B cell (primary cell): Measurements from ENCODE around the gene SYT3. TPM values are rescaled to one million over a fixed set of nuclear protein-coding genes. Genes with fewer than 3 reads are reported as not detected.
"Not testable (repeated sequence)": the region's sequence is repeated elsewhere in the genome, so short reads cannot be mapped to it uniquely, and the experiment has no call there.

Source experiments
- ATAC-seq: fragments of 200-7000 bp; cut with Tn5 transposase; one replicate; pipeline ENCODE4 v1.10.0; 2021; ENCODE audit warnings: low read depth, mild to moderate bottlenecking, moderate number of reproducible peaks, moderate library complexity
- CTCF ChIA-PET: fragments of 350-600 bp; sonication (Branson Sonifier 250); formaldehyde crosslinking; loops from one replicate; lab custom pipeline; 2021; ENCODE audit warnings: antibody characterized with exemption, inconsistent platforms; lab: Charles Lee
- POLR2A ChIA-PET: fragments of 350-600 bp; sonication (Branson Sonifier 250); formaldehyde crosslinking; loops from one replicate; lab custom pipeline; 2021; ENCODE audit warnings: antibody characterized with exemption; lab: Charles Lee
- DNase-seq: peaks from one replicate; pipeline ENCODE4 v3.0.0; 2013
- H2AFZ ChIP-seq: 2 replicates; pipeline ENCODE4 v1.6.1; 2012; ENCODE audit warnings: mild to moderate bottlenecking, low read depth, low read length; ENCODE audit not compliant: insufficient read depth, poor library complexity, severe bottlenecking
- H3K27ac ChIP-seq, 2 donors: 1 replicate in 1 of 2; 2 replicates in 1 of 2; pipeline ENCODE4 v1.5.1; 2012 to 2013; ENCODE audit warnings: low read length in 2 of 2, mild to moderate bottlenecking in 2 of 2, moderate library complexity in 1 of 2
- H3K27me3 ChIP-seq, 4 experiments: fragments of 200-600 bp in 1 of 4; sonication (generic) in 1 of 4; replicated peaks in 1 of 4; 1 replicate in 2 of 4; 2 replicates in 2 of 4; pipeline versions ENCODE4 v1.6.1 to v1.7.0; 2013 to 2016; ENCODE audit warnings: low read length in 3 of 4, mild to moderate bottlenecking in 2 of 4, mixed read lengths in 1 of 4, moderate library complexity in 1 of 4; ENCODE audit not compliant: insufficient read depth in 4 of 4, control insufficient read depth in 3 of 4; ENCODE audit errors: control extremely low read depth in 1 of 4
- H3K36me3 ChIP-seq, 2 experiments: replicated peaks in 1 of 2; 1 replicate in 1 of 2; 2 replicates in 1 of 2; pipeline versions ENCODE4 v1.6.1 to v1.7.1; 2013; ENCODE audit warnings: low read length in 1 of 2; ENCODE audit not compliant: insufficient read depth in 2 of 2, control insufficient read depth in 1 of 2; ENCODE audit errors: control extremely low read depth in 1 of 2, extremely low read depth in 1 of 2
- H3K4me1 ChIP-seq, 2 donors: fragments of 200-600 bp in 1 of 2; sonication (generic) in 1 of 2; 1 replicate in 1 of 2; 2 replicates in 1 of 2; pipeline versions ENCODE4 v1.5.1 to v1.6.1; 2013 to 2017; ENCODE audit warnings: low read length in 2 of 2; ENCODE audit not compliant: control insufficient read depth in 2 of 2, insufficient read depth in 2 of 2
- H3K4me2 ChIP-seq: replicated peaks from 2 replicates; pipeline ENCODE3; 2012; ENCODE audit warnings: mild to moderate bottlenecking, low read depth, low read length; ENCODE audit not compliant: poor library complexity, severe bottlenecking
- H3K4me3 ChIP-seq, 5 experiments: fragments of 200-600 bp in 1 of 5; sonication (generic) in 1 of 5; 1 replicate in 3 of 5; 2 replicates in 2 of 5; pipeline versions ENCODE4 v1.5.1 to v1.7.0; 2011 to 2016; ENCODE audit warnings: low read length in 4 of 5, mild to moderate bottlenecking in 4 of 5, low read depth in 2 of 5, control low read depth in 1 of 5, moderate library complexity in 1 of 5; ENCODE audit not compliant: insufficient read depth in 1 of 5; ENCODE audit errors: control extremely low read depth in 1 of 5, extremely low read depth in 1 of 5
- H3K79me2 ChIP-seq: fragments of 200-600 bp; sonication (generic); one replicate; pipeline ENCODE4 v1.6.0; 2016; ENCODE audit warnings: low read length; ENCODE audit not compliant: control insufficient read depth, insufficient read depth
- H3K9ac ChIP-seq: fragments of 200-600 bp; sonication (generic); 2 replicates; pipeline ENCODE4 v1.6.1; 2017; ENCODE audit warnings: mild to moderate bottlenecking, low read length, moderate library complexity
- H3K9me3 ChIP-seq, 3 donors: one replicate each; pipeline versions ENCODE4 v1.6.1 to v1.7.1; 2013; ENCODE audit warnings: low read length in 2 of 3; ENCODE audit not compliant: control insufficient read depth in 2 of 3, insufficient read depth in 1 of 3; ENCODE audit errors: control extremely low read depth in 1 of 3
- H4K20me1 ChIP-seq: 2 replicates; pipeline ENCODE4 v1.6.0; 2012; ENCODE audit warnings: mild to moderate bottlenecking, low read length; ENCODE audit not compliant: insufficient read depth, control insufficient read depth, poor library complexity, severe bottlenecking
- H3K27ac Mint-ChIP-seq: one replicate; pipeline ENCODE4 v1.8.0; 2021; ENCODE audit warnings: mixed read lengths
- H3K27me3 Mint-ChIP-seq: one replicate; pipeline ENCODE4 v1.8.0; 2021; ENCODE audit warnings: mixed read lengths
- H3K4me1 Mint-ChIP-seq: one replicate; pipeline ENCODE4 v1.8.0; 2021; ENCODE audit warnings: mixed read lengths
- H3K4me3 Mint-ChIP-seq: one replicate; pipeline ENCODE4 v1.8.0; 2021; ENCODE audit warnings: mixed read lengths
- H3K9me3 Mint-ChIP-seq: one replicate; pipeline ENCODE4 v1.8.0; 2022; ENCODE audit warnings: mixed read lengths; ENCODE audit not compliant: insufficient read depth
- EZH2 ChIP-seq: IDR thresholded peaks from 2 replicates; pipeline ENCODE4 v1.6.1; 2012; ENCODE audit warnings: borderline replicate concordance, low read depth, mild to moderate bottlenecking, moderate library complexity, low read length; ENCODE audit not compliant: insufficient read depth, poor library complexity, severe bottlenecking
- WGBS: methylation state at CpG from one replicate; pipeline ENCODE4 v1.1.5; 2013; ENCODE audit warnings: missing lambda C conversion rate; ENCODE audit not compliant: insufficient coverage; 5-methylcytosine and 5-hydroxymethylcytosine counted together
- intact Hi-C: fragments of 100-400 bp; cut with micrococcal nuclease; formaldehyde crosslinking; loops from one replicate; pipeline ENCODE4 v1.10.0; 2022
- polyA plus RNA-seq: library from polyadenylated mRNA; depleted of rRNA; stranded (reverse); fragments of >200 nt; gene quantifications from 2 replicates; pipeline ENCODE4 v1.2.3, GENCODE V29; 2012
- total RNA-seq, 2 donors: library from RNA; stranded (reverse); fragments of 120-200 nt in 1 of 2; gene quantifications; 1 replicate in 1 of 2; 2 replicates in 1 of 2; pipeline versions ENCODE4 v1.2.3 to v1.2.4, GENCODE V29; 2013 to 2022
- TF ChIP-seq, protein P1 (sequence below): fragments of 200-600 bp; IDR thresholded peaks from one replicate; pipeline ENCODE4 v1.8.0; 2022; ENCODE audit warnings: antibody characterized with exemption, mild to moderate bottlenecking

The SYT3 gene
- total and polyA plus RNA-seq, 2 donors (not counting 1 experiment from before 2014, with no cell fraction given): 0.09 to 0.17 TPM

DNA sequence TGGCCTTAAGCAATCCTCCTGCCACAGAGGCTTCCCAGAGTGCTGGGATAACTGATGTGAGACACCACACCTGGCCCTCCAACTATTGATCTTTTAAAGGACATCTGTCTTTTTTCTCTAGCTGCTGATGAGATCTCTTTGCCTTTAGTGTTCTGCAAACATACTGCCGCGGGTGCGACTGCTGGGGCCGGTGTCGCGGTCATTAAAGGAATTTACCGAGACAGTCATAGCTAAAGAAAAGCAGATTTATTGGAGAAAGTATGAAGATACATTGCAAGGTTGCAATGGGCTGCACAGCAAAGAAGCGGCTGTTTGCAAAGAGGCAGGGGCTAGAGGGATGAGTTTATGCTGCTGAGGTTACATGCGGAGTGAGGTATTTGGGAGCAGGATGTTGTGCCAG lies 40.3 kb downstream of the SYT3 start:
- H3K36me3 ChIP-seq: no peaks in the 10 kb centered on the region
- DNase-seq (no peak), ATAC-seq (no peak)
- peaks cover 0 to 3% (median 0%) of the 10 kb centered on the region in 3 donors for H3K9me3 ChIP-seq
- H3K27me3 ChIP-seq: peaks cover 0 to 21% (median 4%) of the 10 kb centered on the region in 4 experiments
- no peak for TF ChIP-seq EZH2
- TF ChIP-seq, protein P1, sequence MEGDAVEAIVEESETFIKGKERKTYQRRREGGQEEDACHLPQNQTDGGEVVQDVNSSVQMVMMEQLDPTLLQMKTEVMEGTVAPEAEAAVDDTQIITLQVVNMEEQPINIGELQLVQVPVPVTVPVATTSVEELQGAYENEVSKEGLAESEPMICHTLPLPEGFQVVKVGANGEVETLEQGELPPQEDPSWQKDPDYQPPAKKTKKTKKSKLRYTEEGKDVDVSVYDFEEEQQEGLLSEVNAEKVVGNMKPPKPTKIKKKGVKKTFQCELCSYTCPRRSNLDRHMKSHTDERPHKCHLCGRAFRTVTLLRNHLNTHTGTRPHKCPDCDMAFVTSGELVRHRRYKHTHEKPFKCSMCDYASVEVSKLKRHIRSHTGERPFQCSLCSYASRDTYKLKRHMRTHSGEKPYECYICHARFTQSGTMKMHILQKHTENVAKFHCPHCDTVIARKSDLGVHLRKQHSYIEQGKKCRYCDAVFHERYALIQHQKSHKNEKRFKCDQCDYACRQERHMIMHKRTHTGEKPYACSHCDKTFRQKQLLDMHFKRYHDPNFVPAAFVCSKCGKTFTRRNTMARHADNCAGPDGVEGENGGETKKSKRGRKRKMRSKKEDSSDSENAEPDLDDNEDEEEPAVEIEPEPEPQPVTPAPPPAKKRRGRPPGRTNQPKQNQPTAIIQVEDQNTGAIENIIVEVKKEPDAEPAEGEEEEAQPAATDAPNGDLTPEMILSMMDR: no peak
- H3K79me2 ChIP-seq: no peaks in the 10 kb centered on the region
- intact Hi-C loops: no loop called here
- Mint-ChIP-seq H3K4me1 (no peaks in the 10 kb centered on the region), H3K9me3 (no peaks in the 10 kb centered on the region), H3K27me3 (peaks cover 39% of the 10 kb centered on the region), H3K4me3 (no peak overlapping the region), H3K27ac (no peak overlapping the region)
- H3K4me1 ChIP-seq: no peaks in the 10 kb centered on the region
- no peak overlapping the region for H3K9ac ChIP-seq
- H3K4me3 ChIP-seq: no peak overlapping the region
- H3K4me2 ChIP-seq: no peak overlapping the region
- ChIA-PET CTCF (no interaction called here), POLR2A (no interaction called here)
- H4K20me1 ChIP-seq: no peaks in the 10 kb centered on the region
- no peak overlapping the region for H2AFZ ChIP-seq
- H3K27ac ChIP-seq: no peak overlapping the region
- 97% methylated on average over 5 of the region's 9 CpGs for WGBS

DNA sequence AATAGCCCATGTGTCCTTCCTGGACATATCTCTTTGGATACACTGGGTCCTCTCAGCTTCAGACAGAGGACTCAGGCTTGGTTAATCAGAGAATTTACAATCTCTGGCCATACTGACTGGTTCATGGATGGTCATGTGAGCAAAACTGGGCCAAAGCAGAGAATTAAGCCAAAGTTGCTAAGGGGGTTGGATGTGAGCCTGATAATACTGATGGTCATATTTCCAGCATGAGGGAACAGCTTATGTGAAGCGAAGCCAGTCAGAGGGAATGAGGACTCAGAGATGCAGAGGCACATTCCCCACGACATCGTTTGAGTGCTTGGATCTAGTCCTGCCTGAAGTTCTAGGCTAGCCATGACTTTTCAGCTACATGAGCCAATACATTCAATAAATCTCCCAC lies 49.5 kb downstream of the SYT3 start:
- CTCF ChIA-PET: no interaction called here
- no peak overlapping the region for H3K27ac Mint-ChIP-seq
- Histone ChIP-seq H3K27ac (no peak overlapping the region), H3K36me3 (no peaks in the 10 kb centered on the region), H3K79me2 (no peaks in the 10 kb centered on the region), H3K9me3 (no peaks in the 10 kb centered on the region), H3K27me3 (no peaks in the 10 kb centered on the region), H3K4me2 (no peak overlapping the region), H3K4me3 (no peak overlapping the region), H3K4me1 (no peaks in the 10 kb centered on the region), H4K20me1 (no peaks in the 10 kb centered on the region), H3K9ac (no peak overlapping the region), H2AFZ (no peak overlapping the region)
- TF ChIP-seq EZH2: no peak
- TF ChIP-seq, protein P1: no peak
- H3K4me1 Mint-ChIP-seq: no peaks in the 10 kb centered on the region
- POLR2A ChIA-PET: no interaction called here
- H3K27me3 Mint-ChIP-seq: peaks cover 20% of the 10 kb centered on the region
- intact Hi-C loops: no loop called here
- 90% methylated on average over 3 of the region's 3 CpGs for whole genome bisulfite sequencing
- ATAC-seq (no peak), DNase-seq (no peak)
- H3K4me3 Mint-ChIP-seq: no peak overlapping the region
- H3K9me3 Mint-ChIP-seq: no peaks in the 10 kb centered on the region

DNA sequence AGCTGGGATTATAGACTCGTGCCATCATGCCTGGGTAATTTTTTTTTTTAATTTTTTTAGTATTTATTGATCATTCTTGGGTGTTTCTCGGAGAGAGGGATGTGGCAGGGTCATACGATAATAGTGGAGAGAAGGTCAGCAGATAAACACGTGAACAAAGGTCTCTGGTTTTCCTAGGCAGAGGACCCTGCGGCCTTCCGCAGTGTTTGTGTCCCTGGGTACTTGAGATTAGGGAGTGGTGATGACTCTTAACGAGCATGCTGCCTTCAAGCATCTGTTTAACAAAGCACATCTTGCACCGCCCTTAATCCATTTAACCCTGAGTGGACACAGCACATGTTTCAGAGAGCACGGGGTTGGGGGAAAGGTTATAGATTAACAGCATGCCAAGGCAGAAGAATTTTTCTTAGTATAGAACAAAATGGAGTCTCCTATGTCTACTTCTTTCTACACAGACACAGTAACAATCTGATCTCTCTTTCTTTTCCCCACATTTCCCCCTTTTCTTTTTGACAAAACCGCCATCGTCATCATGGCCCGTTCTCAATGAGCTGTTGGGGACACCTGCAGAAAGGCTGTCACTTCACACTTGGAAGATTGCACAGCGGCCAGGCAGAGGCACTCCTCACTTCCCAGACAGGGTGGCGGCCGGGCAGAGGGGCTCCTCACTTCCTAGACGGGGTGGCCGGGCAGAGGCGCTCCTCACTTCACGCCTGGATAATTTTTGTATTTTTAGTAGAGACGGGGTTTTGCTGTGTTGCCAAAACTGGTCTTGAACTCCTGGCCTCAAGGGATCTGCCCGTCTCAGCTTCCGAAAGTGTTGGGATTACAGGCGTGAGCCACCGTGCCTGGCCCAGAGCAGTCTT lies 57.7 kb downstream of the SYT3 start:
- POLR2A ChIA-PET: not testable (repeated sequence)
- CTCF ChIA-PET: interaction anchor here (0.6 kb wide), 1 partner anchor 309 kb away, joined by 3 read pairs; no protein-coding TSS in a partner anchor

More for the DNA sequence above, 57.7 kb downstream of the SYT3 start:
- WGBS: 94% methylated on average over 8 of the region's 24 CpGs
- H3K79me2 ChIP-seq, H3K9ac ChIP-seq, H3K27ac ChIP-seq, DNase-seq, H3K27ac Mint-ChIP-seq, H3K4me3 ChIP-seq, H3K4me1 Mint-ChIP-seq, H2AFZ ChIP-seq, H3K36me3 ChIP-seq, H3K4me2 ChIP-seq, intact Hi-C loops, H3K4me1 ChIP-seq, H4K20me1 ChIP-seq, ATAC-seq, H3K4me3 Mint-ChIP-seq, H3K9me3 ChIP-seq, H3K9me3 Mint-ChIP-seq, H3K27me3 ChIP-seq: not testable (repeated sequence)
- H3K27me3 Mint-ChIP-seq: peaks cover 23% of the 10 kb centered on the region
